AG04450 (cell line): ENCODE data around the gene MUC15. TPM values are rescaled to one million over a fixed set of nuclear protein-coding genes. Genes with fewer than 3 reads are reported as not detected.

Experiments
- CTCF ChIA-PET: fragments of 300-600, 350-600 bp; formaldehyde crosslinking; extraction: SDS; loops from one replicate; lab custom pipeline; 2022; ENCODE audit warnings: antibody characterized with exemption, inconsistent platforms; lab: Charles Lee
- POLR2A ChIA-PET: fragments of 350-600 bp; formaldehyde crosslinking; extraction: SDS; loops from one replicate; lab custom pipeline; 2021; ENCODE audit warnings: antibody characterized with exemption, inconsistent platforms; lab: Yijun Ruan, JAX
- DNase-seq: peaks from one replicate; pipeline ENCODE4 v3.0.0-alpha.2; 2011; ENCODE audit warnings: low read depth, low spot score
- H3K27ac ChIP-seq: one replicate; pipeline ENCODE4 v1.5.1; 2012; ENCODE audit warnings: low read depth, low read length, control low read depth
- H3K27me3 ChIP-seq: one replicate; pipeline ENCODE4 v1.6.0; 2012; ENCODE audit warnings: low read length; ENCODE audit not compliant: control insufficient read depth, insufficient read depth
- H3K4me3 ChIP-seq: 2 replicates; pipeline ENCODE4 v1.5.1; 2011; ENCODE audit warnings: mild to moderate bottlenecking, low read depth, low read length, control low read depth
- H3K9me3 ChIP-seq: 2 replicates; pipeline ENCODE4 v1.5.1; 2012; ENCODE audit warnings: low read length; ENCODE audit not compliant: control insufficient read depth, insufficient read depth
- CTCF ChIP-seq: IDR thresholded peaks from 2 replicates; pipeline ENCODE4 v1.5.1; 2011; ENCODE audit warnings: low read depth, low read length, control low read depth, inconsistent platforms
- polyA plus RNA-seq: library from polyadenylated mRNA; depleted of rRNA; stranded (reverse); fragments of >200 nt; gene quantifications from 2 replicates; pipeline ENCODE4 v1.2.3, GENCODE V29; 2011

Gene MUC15
- polyA plus RNA-seq, 1 experiment, result not detected

GRCh38 chr11:26556582-26556981, 15.5 kb downstream of the MUC15 start:
- DNase-seq, result no peak
- POLR2A ChIA-PET, result no interaction called here
- no peaks in the 10 kb centered on the region for H3K9me3 ChIP-seq
- H3K27me3 ChIP-seq, result no peaks in the 10 kb centered on the region
- H3K27ac ChIP-seq, result no peak overlapping the region
- TF ChIP-seq CTCF, result no peak
- H3K4me3 ChIP-seq, result no peak overlapping the region
- CTCF ChIA-PET, result interaction anchor here (0.8 to 1.1 kb wide), 2 partner anchors 272 to 602 kb away, joined by 3 to 4 read pairs; no protein-coding TSS in a partner anchor

DNA sequence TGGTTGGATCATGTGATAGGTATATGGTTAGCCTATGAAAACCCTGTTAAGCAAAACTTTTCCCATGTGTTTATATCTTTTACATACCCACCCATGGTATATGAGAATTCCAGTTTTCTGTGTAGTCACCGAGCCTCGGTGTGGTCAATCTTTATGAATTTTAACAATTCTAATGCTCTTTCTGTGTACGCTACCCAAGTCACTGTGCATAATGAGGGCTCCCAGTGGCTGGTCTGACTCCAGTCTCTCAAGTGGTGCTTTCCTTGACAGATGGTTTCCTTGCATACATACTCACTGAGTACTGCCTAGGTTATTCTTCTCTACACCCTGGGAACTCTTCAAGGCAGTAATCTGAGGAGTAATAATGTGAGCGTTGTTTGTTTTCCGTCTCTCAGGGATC, 17.6 kb downstream of the MUC15 start:
- no peaks in the 10 kb centered on the region for H3K9me3 ChIP-seq
- no peak overlapping the region for H3K4me3 ChIP-seq
- H3K27ac ChIP-seq, result no peak overlapping the region
- no peak for DNase-seq
- CTCF ChIA-PET, result no interaction called here
- TF ChIP-seq CTCF, result no peak
- H3K27me3 ChIP-seq, result no peaks in the 10 kb centered on the region
- POLR2A ChIA-PET, result no interaction called here

- ChIA-PET POLR2A (no interaction called here), CTCF (no interaction called here)
- H3K9me3 ChIP-seq, result no peaks in the 10 kb centered on the region
- no peaks in the 10 kb centered on the region for H3K27me3 ChIP-seq
- no peak overlapping the region for H3K4me3 ChIP-seq
- no peak overlapping the region for H3K27ac ChIP-seq
- TF ChIP-seq CTCF, result no peak
- no peak for DNase-seq
These were observed 18.9 kb downstream of the MUC15 start for GRCh38 chr11:26553182-26553581.

- no peaks in the 10 kb centered on the region for H3K9me3 ChIP-seq
- ChIA-PET CTCF (interaction anchor here (0.6 to 1.9 kb wide), 11 partner anchors 10 to 630 kb away, joined by 3 to 23 read pairs (median 4); no protein-coding TSS in a partner anchor), POLR2A (interaction anchor here (0.6 kb wide), 1 partner anchor 608 kb away, joined by 3 read pairs; no protein-coding TSS in a partner anchor)
- no peak for DNase-seq
- no peaks in the 10 kb centered on the region for H3K27me3 ChIP-seq
- no peak overlapping the region for H3K27ac ChIP-seq
- TF ChIP-seq CTCF, result peak; percentile 65
- no peak overlapping the region for H3K4me3 ChIP-seq
These were observed 20.8 kb downstream of the MUC15 start for GRCh38 chr11:26551186-26551801.

DNA sequence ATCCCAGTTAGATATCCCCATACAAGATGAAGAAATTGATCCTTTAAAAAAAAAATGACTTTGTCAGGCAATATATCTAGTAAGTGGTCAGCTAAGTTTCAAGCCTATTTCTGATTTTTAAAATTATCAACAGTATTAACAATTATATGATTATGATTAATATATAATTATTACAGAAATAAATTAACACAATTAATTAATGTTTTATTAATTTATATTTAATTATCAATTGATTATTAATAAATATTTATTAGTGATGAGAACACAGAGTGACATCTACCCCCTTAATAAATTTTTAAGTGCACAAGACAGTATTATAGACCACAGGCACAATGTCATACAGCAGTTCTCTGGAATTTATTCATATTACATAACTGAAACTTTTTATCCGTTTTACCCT, 22.0 kb downstream of the MUC15 start:
- TF ChIP-seq CTCF, result no peak
- Histone ChIP-seq H3K9me3 (no peaks in the 10 kb centered on the region), H3K4me3 (no peak overlapping the region), H3K27ac (no peak overlapping the region), H3K27me3 (no peaks in the 10 kb centered on the region)
- ChIA-PET CTCF (no interaction called here), POLR2A (no interaction called here)
- DNase-seq, result no peak
